ENCODE results near the gene MAN2B1. TPM values are rescaled to one million over a fixed set of nuclear protein-coding genes. Genes with fewer than 3 reads are reported as not detected.

Gene MAN2B1
- total and polyA plus RNA-seq, 2 of the 13 experiments (the other 11 are each of a cell fraction or from before 2014, with no cell fraction given), result 23.6 to 23.8 TPM

GRCh38 chr19:12610540-12611360, 55.8 kb downstream of the MAN2B1 start, which contains the start of the genes ZNF490 and ZNF791 (continued):
- TF ChIP-seq, protein P1, sequence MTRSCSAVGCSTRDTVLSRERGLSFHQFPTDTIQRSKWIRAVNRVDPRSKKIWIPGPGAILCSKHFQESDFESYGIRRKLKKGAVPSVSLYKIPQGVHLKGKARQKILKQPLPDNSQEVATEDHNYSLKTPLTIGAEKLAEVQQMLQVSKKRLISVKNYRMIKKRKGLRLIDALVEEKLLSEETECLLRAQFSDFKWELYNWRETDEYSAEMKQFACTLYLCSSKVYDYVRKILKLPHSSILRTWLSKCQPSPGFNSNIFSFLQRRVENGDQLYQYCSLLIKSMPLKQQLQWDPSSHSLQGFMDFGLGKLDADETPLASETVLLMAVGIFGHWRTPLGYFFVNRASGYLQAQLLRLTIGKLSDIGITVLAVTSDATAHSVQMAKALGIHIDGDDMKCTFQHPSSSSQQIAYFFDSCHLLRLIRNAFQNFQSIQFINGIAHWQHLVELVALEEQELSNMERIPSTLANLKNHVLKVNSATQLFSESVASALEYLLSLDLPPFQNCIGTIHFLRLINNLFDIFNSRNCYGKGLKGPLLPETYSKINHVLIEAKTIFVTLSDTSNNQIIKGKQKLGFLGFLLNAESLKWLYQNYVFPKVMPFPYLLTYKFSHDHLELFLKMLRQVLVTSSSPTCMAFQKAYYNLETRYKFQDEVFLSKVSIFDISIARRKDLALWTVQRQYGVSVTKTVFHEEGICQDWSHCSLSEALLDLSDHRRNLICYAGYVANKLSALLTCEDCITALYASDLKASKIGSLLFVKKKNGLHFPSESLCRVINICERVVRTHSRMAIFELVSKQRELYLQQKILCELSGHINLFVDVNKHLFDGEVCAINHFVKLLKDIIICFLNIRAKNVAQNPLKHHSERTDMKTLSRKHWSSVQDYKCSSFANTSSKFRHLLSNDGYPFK (CRISPR knock-in tag; IDR thresholded peaks at IDR 0.05; ENCODE audit: borderline replicate concordance), result peak; percentile 91; the same call in 1 of the 2 replicates
- TF ChIP-seq, protein P2, sequence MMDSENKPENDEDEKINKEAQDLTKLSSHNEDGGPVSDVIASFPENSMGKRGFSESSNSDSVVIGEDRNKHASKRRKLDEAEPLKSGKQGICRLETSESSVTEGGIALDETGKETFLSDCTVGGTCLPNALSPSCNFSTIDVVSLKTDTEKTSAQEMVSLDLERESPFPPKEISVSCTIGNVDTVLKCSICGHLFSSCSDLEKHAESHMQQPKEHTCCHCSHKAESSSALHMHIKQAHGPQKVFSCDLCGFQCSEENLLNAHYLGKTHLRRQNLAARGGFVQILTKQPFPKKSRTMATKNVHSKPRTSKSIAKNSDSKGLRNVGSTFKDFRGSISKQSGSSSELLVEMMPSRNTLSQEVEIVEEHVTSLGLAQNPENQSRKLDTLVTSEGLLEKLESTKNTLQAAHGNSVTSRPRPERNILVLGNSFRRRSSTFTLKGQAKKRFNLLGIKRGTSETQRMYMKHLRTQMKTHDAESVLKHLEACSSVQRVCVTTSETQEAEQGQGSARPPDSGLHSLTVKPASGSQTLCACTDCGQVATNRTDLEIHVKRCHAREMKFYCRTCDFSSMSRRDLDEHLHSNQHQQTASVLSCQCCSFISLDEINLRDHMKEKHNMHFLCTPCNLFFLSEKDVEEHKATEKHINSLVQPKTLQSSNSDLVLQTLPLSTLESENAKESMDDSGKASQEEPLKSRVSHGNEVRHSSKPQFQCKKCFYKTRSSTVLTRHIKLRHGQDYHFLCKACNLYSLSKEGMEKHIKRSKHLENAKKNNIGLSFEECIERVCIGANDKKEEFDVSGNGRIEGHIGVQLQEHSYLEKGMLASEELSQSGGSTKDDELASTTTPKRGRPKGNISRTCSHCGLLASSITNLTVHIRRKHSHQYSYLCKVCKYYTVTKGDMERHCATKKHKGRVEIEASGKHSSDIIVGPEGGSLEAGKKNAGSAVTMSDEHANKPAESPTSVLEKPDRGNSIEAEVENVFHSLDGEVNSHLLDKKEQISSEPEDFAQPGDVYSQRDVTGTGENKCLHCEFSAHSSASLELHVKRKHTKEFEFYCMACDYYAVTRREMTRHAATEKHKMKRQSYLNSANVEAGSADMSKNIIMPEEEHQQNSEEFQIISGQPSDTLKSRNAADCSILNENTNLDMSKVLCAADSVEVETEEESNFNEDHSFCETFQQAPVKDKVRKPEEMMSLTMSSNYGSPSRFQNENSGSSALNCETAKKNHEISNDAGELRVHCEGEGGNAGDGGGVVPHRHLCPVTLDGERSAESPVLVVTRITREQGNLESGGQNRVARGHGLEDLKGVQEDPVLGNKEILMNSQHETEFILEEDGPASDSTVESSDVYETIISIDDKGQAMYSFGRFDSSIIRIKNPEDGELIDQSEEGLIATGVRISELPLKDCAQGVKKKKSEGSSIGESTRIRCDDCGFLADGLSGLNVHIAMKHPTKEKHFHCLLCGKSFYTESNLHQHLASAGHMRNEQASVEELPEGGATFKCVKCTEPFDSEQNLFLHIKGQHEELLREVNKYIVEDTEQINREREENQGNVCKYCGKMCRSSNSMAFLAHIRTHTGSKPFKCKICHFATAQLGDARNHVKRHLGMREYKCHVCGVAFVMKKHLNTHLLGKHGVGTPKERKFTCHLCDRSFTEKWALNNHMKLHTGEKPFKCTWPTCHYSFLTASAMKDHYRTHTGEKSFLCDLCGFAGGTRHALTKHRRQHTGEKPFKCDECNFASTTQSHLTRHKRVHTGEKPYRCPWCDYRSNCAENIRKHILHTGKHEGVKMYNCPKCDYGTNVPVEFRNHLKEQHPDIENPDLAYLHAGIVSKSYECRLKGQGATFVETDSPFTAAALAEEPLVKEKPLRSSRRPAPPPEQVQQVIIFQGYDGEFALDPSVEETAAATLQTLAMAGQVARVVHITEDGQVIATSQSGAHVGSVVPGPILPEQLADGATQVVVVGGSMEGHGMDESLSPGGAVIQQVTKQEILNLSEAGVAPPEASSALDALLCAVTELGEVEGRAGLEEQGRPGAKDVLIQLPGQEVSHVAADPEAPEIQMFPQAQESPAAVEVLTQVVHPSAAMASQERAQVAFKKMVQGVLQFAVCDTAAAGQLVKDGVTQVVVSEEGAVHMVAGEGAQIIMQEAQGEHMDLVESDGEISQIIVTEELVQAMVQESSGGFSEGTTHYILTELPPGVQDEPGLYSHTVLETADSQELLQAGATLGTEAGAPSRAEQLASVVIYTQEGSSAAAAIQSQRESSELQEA (CRISPR knock-in tag; IDR thresholded peaks at IDR 0.05; ENCODE audit: not compliant biosample characterization), result peak; percentile 83
- TF ChIP-seq THAP11 (CRISPR knock-in tag; IDR thresholded peaks at IDR 0.05) (peak; percentile 93), HMGXB3 (CRISPR knock-in tag; IDR thresholded peaks at IDR 0.05; ENCODE audit: borderline replicate concordance) (peak; percentile 83; the same call in 1 of the 2 replicates), ZNF160 (CRISPR knock-in tag; IDR thresholded peaks at IDR 0.05) (peak; percentile 32; the same call in 1 of the 2 replicates), ZBTB46 (CRISPR knock-in tag; IDR thresholded peaks at IDR 0.05; ENCODE audit: borderline replicate concordance) (no peak), TP53 (CRISPR knock-in tag; conservative IDR thresholded peaks at IDR 0.05) (no peak)
- TF ChIP-seq, protein P3, sequence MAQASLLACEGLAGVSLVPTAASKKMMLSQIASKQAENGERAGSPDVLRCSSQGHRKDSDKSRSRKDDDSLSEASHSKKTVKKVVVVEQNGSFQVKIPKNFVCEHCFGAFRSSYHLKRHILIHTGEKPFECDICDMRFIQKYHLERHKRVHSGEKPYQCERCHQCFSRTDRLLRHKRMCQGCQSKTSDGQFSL (CRISPR knock-in tag; IDR thresholded peaks at IDR 0.05), result no peak

Measured in HepG2 (cell line).